Stimulated activated CD8-positive, alpha-beta memory T cell treated with anti-CD3 and anti-CD28 coated beads, Interleukin-15, amount 100 ng/mL, for 1 hour (primary cell): ENCODE results near the gene MED15.
"Not testable (repeated sequence)": the region's sequence is repeated elsewhere in the genome, so short reads cannot be mapped to it uniquely, and the experiment has no call there.

Experiments
- DNase-seq: peaks from one replicate; pipeline ENCODE4 v3.0.0-alpha.2; 2020; ENCODE audit warnings: low read depth

Gene MED15

GRCh38 chr22:20484948-20485683 lies 22.3 kb upstream of the MED15 start:
- no peak for DNase-seq

- DNase-seq = no peak
Observed at GRCh38 chr22:20486229-20486628, 21.2 kb upstream of the MED15 start.

GRCh38 chr22:20487715-20488114 lies 19.7 kb upstream of the MED15 start:
- no peak for DNase-seq

- DNase-seq = no peak
Observed at GRCh38 chr22:20488946-20489345, 18.5 kb upstream of the MED15 start.

GRCh38 chr22:20490183-20490940 lies 17.0 kb upstream of the MED15 start:
- DNase-seq = no peak

GRCh38 chr22:20490941-20491307 lies 16.5 kb upstream of the MED15 start:
- DNase-seq = no peak

GRCh38 chr22:20491346-20491745 lies 16.1 kb upstream of the MED15 start:
- DNase-seq = no peak

- DNase-seq = no peak
Observed at GRCh38 chr22:20494978-20495860, 12.2 kb upstream of the MED15 start, which contains the start of gene KLHL22. Gene KLHL22, minus strand, starts transcription at chr22:20495795. Its CDS starts 6,584 bp downstream, at chr22:20489211.

GRCh38 chr22:20495861-20496681 lies 11.3 kb upstream of the MED15 start:
- DNase-seq = peak; percentile 82

GRCh38 chr22:20497426-20497825 lies 10.0 kb upstream of the MED15 start:
- no peak for DNase-seq

GRCh38 chr22:20498913-20499312 lies 8.5 kb upstream of the MED15 start:
- no peak for DNase-seq

GRCh38 chr22:20499769-20500168 lies 7.6 kb upstream of the MED15 start:
- no peak for DNase-seq

GRCh38 chr22:20503816-20504215 lies 3.6 kb upstream of the MED15 start:
- DNase-seq = no peak

- not testable (repeated sequence) for DNase-seq
Observed at GRCh38 chr22:20504293-20504922, 3.0 kb upstream of the MED15 start.

GRCh38 chr22:20506543-20507252 lies 712 bp upstream of the MED15 start:
- no peak for DNase-seq

GRCh38 chr22:20508067-20508755 lies 801 bp downstream of the MED15 start:
- not testable (repeated sequence) for DNase-seq

GRCh38 chr22:20508815-20509271 lies 1.4 kb downstream of the MED15 start:
- DNase-seq = no peak

GRCh38 chr22:20509344-20510047 lies 2.1 kb downstream of the MED15 start:
- no peak for DNase-seq
